Colonic mucosa (tissue), 4 donors: Measurements from ENCODE around the gene BUD31. TPM values are rescaled to one million over a fixed set of nuclear protein-coding genes. Genes with fewer than 3 reads are reported as not detected.
"Not testable (repeated sequence)": the region's sequence is repeated elsewhere in the genome, so short reads cannot be mapped to it uniquely, and the experiment has no call there.

ENCODE experiments used
- DNase-seq: peaks from one replicate; pipeline ENCODE4 v3.0.0-alpha.2; 2020
- H3K27ac ChIP-seq: fragments of 200-600 bp; one replicate; pipeline ENCODE4 v1.8.0; 2021
- H3K27me3 ChIP-seq: fragments of 200-600 bp; one replicate; pipeline ENCODE4 v1.8.0; 2021
- H3K36me3 ChIP-seq: fragments of 200-600 bp; one replicate; pipeline ENCODE4 v1.8.0; 2021
- H3K4me1 ChIP-seq: fragments of 200-600 bp; one replicate; pipeline ENCODE4 v1.8.0; 2021; ENCODE audit warnings: mild to moderate bottlenecking
- H3K4me3 ChIP-seq: fragments of 200-600 bp; one replicate; pipeline ENCODE4 v1.8.0; 2021
- H3K9ac ChIP-seq, 2 donors: one replicate each; pipeline ENCODE4 v1.7.0; 2013; ENCODE audit warnings: control low read depth in 2 of 2, low read depth in 2 of 2, low read length in 2 of 2
- H3K9me3 ChIP-seq: fragments of 200-600 bp; one replicate; pipeline ENCODE4 v1.8.0; 2021
- intact Hi-C: fragments of 100-400 bp; cut with DNase I; formaldehyde crosslinking; loops from one replicate; pipeline ENCODE4 v1.14.1; 2022
- total RNA-seq, 2 donors: library from RNA; stranded (reverse); fragmentation: NEBNext Ultra II Directional in 1 of 2; extraction: Animal tissue kit (Norgen Biotek cat#: 25700) in 1 of 2; gene quantifications; one replicate each; pipeline ENCODE4 v1.2.1, GENCODE V29; 2021
- TF ChIP-seq, protein P1 (sequence below): fragments of 200-600 bp; IDR thresholded peaks from one replicate; pipeline ENCODE4 v1.8.0; 2022; ENCODE audit warnings: antibody characterized with exemption, mild to moderate bottlenecking
- donor health status: healthy.
- donor health status: DM: no; HTN: no; CAD: no.
- donor health status: DM: no; HTN: no; CAD: no.

The BUD31 gene
- total RNA-seq, 2 donors from 2014 or later: 82.8 to 113 TPM

GRCh38 chr7:99384523-99384922 is 24.2 kb upstream of the BUD31 start:
- no peak for DNase-seq
- Histone ChIP-seq H3K36me3 (no peaks in the 10 kb centered on the region), H3K27ac (no peak overlapping the region)

GRCh38 chr7:99385564-99385963 is 23.2 kb upstream of the BUD31 start:
- Histone ChIP-seq H3K36me3 (no peaks in the 10 kb centered on the region), H3K27me3 (no peaks in the 10 kb centered on the region), H3K4me1 (no peaks in the 10 kb centered on the region), H3K4me3 (no peak overlapping the region), H3K27ac (no peak overlapping the region), H3K9me3 (no peaks in the 10 kb centered on the region), H3K9ac (no peak overlapping the region)
- no peak for DNase-seq
- TF ChIP-seq, protein P1, sequence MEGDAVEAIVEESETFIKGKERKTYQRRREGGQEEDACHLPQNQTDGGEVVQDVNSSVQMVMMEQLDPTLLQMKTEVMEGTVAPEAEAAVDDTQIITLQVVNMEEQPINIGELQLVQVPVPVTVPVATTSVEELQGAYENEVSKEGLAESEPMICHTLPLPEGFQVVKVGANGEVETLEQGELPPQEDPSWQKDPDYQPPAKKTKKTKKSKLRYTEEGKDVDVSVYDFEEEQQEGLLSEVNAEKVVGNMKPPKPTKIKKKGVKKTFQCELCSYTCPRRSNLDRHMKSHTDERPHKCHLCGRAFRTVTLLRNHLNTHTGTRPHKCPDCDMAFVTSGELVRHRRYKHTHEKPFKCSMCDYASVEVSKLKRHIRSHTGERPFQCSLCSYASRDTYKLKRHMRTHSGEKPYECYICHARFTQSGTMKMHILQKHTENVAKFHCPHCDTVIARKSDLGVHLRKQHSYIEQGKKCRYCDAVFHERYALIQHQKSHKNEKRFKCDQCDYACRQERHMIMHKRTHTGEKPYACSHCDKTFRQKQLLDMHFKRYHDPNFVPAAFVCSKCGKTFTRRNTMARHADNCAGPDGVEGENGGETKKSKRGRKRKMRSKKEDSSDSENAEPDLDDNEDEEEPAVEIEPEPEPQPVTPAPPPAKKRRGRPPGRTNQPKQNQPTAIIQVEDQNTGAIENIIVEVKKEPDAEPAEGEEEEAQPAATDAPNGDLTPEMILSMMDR: no peak
- intact Hi-C loops: no loop called here

More at GRCh38 chr7:99384523-99384922, 24.2 kb upstream of the BUD31 start:
- intact Hi-C loops: no loop called here
- Histone ChIP-seq H3K27me3 (no peaks in the 10 kb centered on the region), H3K9ac (no peak overlapping the region), H3K4me1 (peaks cover under 1% of the 10 kb centered on the region), H3K9me3 (no peaks in the 10 kb centered on the region), H3K4me3 (no peak overlapping the region)
- TF ChIP-seq, protein P1: no peak

DNA sequence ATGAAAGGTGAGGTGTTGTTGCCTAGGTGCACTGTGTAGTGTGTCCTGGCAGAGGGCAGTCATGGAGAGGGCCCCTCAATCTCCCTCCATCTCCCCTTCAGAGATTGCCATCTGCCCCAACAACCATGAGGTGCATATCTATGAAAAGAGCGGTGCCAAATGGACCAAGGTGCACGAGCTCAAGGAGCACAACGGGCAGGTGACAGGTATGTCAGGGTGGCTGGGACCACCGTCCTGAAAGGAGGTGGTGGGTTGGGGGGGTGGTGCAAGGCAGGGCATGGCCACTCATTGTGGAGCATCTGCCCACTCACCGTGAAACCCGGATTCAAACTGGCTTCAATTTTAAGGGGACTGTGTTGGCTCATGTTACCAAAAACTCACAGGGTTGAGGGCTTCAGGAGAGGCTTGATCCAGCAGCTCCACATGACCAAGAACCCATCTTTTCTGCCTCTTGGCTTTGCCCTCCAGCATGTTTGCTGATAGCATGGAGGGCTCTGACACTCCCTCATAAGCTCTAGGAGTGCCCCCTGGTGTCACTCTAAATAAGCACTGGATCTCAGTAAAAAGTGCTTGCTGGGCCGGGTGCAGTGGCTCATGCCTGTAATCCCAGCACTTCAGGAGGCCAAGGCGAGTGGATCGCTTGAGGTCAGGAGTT is 22.1 kb upstream of the BUD31 start:
- no peak overlapping the region for H3K9ac ChIP-seq
- no peak overlapping the region for H3K4me3 ChIP-seq
- H3K27ac ChIP-seq: no peak overlapping the region
- no peak for DNase-seq
- H3K9me3 ChIP-seq: no peaks in the 10 kb centered on the region
- TF ChIP-seq, protein P1: no peak
- intact Hi-C loops: no loop called here
- peaks cover 8% of the 10 kb centered on the region for H3K36me3 ChIP-seq
- no peaks in the 10 kb centered on the region for H3K4me1 ChIP-seq
- H3K27me3 ChIP-seq: no peaks in the 10 kb centered on the region

GRCh38 chr7:99387239-99387635 is 21.5 kb upstream of the BUD31 start:
- DNase-seq, H3K9ac ChIP-seq, H3K36me3 ChIP-seq, H3K4me1 ChIP-seq, intact Hi-C loops, H3K27me3 ChIP-seq, H3K9me3 ChIP-seq, H3K27ac ChIP-seq, H3K4me3 ChIP-seq: not testable (repeated sequence)

DNA sequence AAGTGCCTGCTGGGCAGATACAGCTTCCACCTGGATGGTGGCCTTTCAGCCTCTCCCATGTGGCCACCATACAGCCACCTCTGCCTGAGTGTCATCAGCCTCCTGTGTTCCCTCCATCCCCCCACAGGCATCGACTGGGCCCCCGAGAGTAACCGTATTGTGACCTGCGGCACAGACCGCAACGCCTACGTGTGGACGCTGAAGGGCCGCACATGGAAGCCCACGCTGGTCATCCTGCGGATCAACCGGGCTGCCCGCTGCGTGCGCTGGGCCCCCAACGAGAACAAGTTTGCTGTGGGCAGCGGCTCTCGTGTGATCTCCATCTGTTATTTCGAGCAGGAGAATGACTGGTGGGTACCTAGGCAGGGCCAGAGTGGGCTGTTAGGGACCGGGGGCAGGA is 20.9 kb upstream of the BUD31 start:
- Histone ChIP-seq H3K36me3 (peaks cover 8% of the 10 kb centered on the region), H3K9me3 (no peaks in the 10 kb centered on the region), H3K27ac (no peak overlapping the region), H3K4me1 (peaks cover 7% of the 10 kb centered on the region), H3K9ac (no peak overlapping the region), H3K4me3 (no peak overlapping the region), H3K27me3 (no peaks in the 10 kb centered on the region)
- DNase-seq: no peak
- TF ChIP-seq, protein P1: no peak
- intact Hi-C loops: no loop called here

DNA sequence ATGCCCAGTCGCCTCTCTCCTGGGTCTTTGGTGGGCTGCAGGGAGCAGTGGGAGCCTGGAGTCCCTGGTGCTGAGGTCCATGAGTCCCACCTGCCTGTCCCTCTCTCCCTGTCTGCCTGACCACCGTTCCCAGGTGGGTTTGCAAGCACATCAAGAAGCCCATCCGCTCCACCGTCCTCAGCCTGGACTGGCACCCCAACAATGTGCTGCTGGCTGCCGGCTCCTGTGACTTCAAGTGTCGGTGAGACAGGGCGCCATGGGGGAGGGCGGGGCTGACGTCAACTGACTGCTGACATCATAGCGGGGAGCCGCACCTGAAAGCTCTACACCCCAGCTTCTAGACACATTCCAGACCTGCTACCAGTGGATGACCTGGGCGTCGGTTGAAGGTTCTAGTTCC is 19.0 kb upstream of the BUD31 start:
- intact Hi-C loops: no loop called here
- Histone ChIP-seq H3K9me3 (no peaks in the 10 kb centered on the region), H3K36me3 (peaks cover 16% of the 10 kb centered on the region), H3K27ac (no peak overlapping the region), H3K9ac (no peak overlapping the region), H3K4me1 (peaks cover 7% of the 10 kb centered on the region), H3K27me3 (no peaks in the 10 kb centered on the region), H3K4me3 (no peak overlapping the region)
- DNase-seq: no peak
- TF ChIP-seq, protein P1: no peak
